Measurements from ENCODE around the gene VTI1A. TPM values are rescaled to one million over a fixed set of nuclear protein-coding genes. Genes with fewer than 3 reads are reported as not detected.
"Not testable (repeated sequence)": the region's sequence is repeated elsewhere in the genome, so short reads cannot be mapped to it uniquely, and the experiment has no call there.

The VTI1A gene
- total RNA-seq, 1 donor from 2014 or later = 21.1 TPM

DNA sequence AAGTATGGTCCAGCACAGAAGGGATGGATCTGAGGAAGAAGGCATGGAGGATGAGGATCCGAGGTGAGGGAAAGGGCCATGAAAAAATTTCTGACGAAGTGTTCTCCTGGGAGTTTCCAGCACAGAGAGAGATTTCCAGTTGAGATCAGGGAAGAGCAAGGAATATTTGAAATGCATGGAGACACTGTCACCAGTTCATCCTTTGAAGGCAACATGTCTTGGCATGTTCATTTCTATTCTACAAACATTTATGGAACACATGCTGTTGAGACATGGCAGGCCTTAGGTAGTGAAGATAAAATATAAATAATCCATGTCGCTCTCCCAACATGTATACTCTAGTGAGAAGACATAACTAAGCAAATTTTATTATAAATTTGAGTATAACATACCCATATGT is 269.1 kb downstream of the VTI1A start:
- DNase-seq (ENCODE audit: low read depth, low spot score) = no peak

- DNase-seq (ENCODE audit: low read depth, low spot score) = peak; percentile 26
These were observed 270.0 kb downstream of the VTI1A start for GRCh38 chr10:112716924-112717413.

DNA sequence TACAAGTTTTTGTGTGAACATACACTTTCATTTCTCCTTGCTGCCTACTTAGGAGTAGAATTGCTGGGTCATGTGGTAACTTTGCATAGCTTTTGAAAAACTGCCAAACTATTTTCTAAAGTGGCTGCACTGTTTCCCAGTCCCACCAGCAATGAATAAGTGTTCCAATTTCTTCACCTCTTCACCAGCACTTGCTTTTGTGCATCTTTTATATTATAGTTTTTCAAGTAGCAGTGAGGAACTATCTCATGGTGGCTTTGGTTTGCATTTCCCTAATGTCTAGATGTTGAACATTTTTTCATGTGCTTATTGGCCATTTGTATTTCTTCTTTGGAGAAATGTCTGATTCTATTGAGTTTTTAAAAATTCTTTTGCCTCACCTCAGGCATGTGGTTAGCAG is 273.2 kb downstream of the VTI1A start:
- DNase-seq (ENCODE audit: low read depth, low spot score) = no peak

DNA sequence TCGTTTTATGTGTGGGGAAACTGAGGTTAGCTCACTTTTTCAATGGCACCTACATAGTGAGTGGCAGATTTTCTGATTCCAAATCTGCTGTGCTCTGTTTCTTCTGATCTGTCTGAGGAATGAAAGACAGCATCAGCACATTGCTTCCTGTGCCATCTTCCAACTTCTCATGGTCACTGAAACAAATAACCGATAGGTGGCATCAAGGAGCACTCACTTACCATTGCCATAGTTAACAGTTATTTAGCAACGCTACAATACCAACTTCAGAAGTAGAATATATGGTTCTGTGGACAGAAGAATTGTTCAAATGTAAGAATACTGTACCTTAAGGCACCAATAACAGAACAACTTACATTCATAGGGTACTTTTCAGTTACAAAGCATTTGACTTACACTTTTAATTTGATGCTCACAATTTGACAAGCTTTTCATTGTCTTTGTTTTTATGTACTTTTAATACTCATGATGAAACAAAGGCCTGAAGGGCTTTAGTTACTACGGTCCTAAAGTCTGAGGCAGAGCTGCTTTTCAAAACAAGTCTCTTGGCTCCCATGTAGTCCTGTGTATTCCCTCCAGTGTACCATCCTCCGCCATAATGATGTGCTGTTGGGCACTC is 274.2 kb downstream of the VTI1A start:
- DNase-seq (ENCODE audit: low read depth, low spot score) = no peak

DNA sequence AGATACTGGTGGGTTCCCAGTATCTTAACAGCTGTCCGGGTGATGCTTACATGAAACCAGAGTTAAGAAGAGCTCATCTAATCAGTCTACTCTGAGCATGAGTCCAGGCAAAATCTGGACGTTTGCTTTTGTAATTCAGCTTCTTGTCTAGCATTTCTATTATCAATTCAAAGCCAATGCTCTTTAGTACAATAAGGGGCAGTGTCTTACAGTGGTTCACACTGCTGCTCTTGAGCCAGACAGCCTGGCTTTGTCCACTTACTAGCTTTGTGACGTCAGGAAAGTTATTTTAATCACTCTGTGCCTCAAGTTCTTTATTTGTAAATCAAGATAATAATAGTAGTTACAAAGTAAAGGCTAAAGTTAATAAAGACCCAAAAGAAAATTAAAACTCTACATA is 275.7 kb downstream of the VTI1A start:
- no peak for DNase-seq (ENCODE audit: low read depth, low spot score)

- no peak for DNase-seq (ENCODE audit: low read depth, low spot score)
These were observed 276.9 kb downstream of the VTI1A start for GRCh38 chr10:112723876-112724275.

DNA sequence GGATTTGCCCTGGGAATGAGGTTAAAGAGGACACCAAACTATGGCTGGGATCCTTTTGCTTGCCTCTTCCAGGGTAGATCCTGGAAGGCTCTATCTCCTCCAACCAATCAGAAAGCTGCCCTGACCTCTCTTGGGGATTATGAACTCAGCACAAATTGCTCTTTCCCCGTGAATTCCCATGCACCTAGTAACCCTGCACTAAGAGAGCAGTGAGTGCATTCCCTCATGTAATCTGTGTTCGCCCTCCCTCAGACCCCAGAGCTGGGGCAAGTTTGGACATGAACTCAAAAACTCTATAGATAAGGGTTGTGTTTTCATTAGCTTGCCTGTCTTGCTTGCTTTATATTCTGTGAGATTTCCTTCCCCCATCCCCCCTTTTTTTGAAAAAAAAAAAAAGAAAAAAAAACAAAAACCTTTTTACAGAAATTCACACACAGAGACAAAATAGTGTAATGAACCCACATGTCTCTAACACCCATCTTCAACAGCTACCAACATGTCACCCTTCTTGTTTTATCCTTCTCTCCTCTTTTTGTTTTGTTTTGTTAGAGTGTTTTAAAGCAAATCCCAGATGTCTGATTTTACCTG is 277.5 kb downstream of the VTI1A start:
- no peak for DNase-seq (ENCODE audit: low read depth, low spot score)

GRCh38 chr10:112728118-112728883 is 281.3 kb downstream of the VTI1A start:
- DNase-seq (ENCODE audit: low read depth, low spot score) = no peak

GRCh38 chr10:112728997-112729396 is 282.0 kb downstream of the VTI1A start:
- DNase-seq (ENCODE audit: low read depth, low spot score) = no peak

DNA sequence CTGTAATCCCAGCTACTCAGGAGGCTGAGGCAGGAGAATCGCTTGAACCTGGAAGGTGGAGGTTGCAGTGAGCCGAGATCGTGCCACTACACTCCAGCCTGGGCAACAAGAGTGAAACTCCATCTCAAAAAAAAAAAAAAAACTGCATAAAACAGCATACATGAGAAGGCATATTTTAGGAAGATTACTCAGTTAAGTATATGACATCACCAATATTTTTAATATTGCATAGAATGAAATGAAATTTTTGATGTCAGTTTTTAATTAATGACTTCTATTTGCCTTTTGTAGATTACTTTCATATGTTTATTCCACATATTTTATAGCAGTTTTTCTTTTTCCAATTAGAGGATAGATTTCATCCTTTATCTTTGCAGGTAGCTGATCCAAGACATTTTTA is 284.4 kb downstream of the VTI1A start:
- not testable (repeated sequence) for DNase-seq (ENCODE audit: low read depth, low spot score)

- no peak for DNase-seq (ENCODE audit: low read depth, low spot score)
These were observed 285.4 kb downstream of the VTI1A start for GRCh38 chr10:112732277-112732921.

DNA sequence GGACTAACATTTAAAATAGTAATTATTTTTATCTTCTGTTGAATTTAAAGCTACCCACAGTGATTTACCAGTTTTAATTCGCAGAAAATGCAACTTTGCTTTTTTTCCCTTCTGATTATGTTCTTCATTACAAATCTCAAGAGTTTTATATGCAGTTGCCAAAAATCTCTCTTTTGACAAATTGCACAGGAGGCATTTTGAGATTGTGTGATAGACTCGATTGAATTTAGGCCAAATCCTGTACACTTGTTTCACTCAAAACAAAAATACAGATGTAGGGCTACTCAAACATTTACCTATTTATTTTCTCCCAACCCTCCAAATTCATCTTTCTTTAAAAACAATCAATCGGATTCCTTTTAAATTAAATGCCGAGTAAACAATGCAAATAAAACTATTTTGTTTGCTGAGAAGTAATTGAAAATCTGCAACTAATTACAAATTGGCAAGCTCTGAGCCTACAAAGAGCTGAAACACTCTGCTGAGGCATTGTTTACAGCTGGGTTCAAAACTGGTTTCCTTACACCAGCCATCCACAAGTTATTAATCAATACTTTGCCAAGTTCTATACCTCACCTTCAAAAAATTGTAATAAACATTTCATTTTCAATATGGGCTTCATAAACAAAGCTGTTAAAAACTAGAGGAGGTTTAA is 288.2 kb downstream of the VTI1A start:
- no peak for DNase-seq (ENCODE audit: low read depth, low spot score)

DNA sequence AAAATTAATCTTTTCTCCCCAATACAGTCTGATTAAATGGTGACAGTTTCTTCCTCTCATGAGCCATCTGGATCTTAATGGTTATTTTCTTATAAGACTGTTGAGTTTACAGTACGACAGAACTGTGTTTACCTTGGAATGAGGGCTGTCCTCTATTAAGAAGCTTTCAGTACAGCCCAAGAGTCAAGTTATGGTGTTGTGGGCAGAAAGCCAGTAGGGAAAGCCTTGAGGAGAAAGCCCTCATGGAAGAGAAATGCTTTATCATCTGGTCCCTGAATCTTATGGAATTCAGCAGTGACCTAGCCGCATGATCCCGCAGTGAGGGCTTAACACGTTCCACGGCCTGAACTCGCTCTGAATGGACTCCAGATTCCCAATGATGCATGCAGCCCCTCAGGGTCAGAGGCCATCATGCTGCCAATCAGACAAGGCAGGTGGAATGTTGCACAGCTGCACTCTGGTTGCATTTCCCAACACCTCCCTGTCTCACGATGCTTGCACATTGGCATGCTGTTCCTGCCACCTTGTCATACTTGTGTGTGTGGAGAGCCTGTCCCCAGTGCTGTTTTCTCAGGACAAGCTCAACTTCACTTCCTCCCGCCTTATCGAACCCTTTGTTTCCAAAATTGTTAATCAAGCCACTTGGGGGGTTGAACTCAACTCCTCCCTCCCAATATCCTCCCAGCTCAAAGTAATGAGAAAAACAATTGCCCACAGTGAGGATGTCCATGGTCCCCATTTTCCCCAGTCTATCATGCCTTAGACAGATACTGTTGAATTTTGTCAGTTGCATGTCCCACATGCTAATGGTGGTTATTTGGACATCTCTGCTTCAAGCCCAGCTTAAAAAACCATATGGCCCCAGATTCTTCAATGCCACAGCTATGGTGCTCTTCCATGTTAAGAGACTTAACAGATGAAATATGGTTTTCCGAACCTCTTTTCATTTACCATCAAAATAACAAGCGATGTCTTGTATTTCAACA is 291.9 kb downstream of the VTI1A start:
- DNase-seq (ENCODE audit: low read depth, low spot score) = no peak

DNA sequence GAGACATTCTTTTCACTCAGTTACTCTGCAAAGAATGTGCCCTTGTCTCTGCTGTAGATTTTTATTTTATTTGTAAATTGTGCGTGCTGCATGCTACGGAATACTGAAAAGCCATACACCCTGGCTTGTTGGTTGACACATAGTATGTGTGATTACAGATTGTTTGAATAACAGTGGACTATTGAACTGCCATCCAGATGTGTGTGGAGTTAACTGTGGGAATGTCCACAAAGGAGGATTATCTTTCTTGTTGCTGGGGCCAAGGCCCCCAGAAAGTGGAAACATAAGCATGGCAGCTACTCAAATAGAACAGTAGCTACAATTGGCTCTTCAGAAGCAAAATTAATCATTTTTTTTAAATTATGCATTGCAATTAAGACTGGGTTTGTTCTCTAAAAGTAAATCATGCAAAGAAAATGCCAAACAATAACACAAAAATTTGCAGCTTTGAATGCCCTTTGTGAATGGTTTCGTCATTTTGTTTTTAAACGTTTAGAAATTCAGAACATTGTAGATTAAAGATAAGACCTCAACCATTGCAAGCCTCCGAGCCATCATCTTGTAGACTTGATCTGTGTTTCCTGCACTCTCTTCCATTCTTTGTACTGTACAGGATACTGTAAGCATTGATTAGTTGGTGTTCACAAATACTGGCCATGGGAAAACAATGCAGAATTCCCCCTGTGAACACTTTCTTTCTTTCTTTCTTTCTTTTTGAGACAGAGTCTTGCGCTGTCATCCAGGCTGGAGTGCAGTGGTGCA is 292.8 kb downstream of the VTI1A start:
- DNase-seq (ENCODE audit: low read depth, low spot score) = no peak

GRCh38 chr10:112741830-112742402 is 294.9 kb downstream of the VTI1A start:
- peak; percentile 5 for DNase-seq (ENCODE audit: low read depth, low spot score)

DNA sequence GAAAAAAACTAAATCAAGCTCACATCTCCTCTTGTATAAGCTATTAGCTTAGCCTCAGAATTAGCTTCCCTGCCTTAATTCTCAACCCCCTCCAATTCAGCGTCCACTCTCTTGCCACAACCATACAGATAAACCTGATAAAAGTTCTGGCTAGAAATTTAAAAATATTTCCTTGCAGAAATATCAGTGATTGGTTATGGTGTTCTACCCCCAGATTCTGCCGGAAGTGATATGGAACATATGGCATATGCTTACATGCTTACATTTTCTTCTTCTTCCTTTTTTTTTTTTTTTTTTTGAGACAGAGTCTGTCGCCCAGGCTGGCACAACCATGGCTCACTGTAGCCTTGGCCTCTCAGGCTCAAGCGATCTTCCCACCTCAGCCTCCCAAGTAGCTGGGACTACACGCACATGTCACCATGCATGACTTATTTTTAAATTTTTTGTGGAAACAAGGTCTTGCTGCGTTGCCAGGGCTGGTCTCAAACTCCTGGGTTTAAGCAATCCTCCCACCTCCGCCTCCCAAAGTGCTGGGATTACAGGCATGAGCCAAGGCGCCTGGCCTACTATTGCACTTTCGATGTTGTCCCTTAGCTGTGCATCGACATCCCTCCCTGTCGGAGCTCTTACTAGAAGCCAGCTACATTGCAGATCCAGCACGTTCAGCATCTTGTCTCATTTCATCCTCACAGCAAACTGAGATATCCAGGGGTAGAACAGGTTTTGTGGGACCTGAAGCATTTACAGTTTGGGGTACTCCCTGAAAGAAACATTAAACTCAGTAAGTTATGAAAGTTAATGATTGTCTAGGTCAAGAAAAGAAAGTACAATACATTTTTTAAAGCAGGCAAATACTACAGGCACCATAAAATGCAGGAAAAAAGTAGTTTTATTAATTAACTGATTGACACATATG is 297.4 kb downstream of the VTI1A start:
- DNase-seq (ENCODE audit: low read depth, low spot score) = no peak

DNA sequence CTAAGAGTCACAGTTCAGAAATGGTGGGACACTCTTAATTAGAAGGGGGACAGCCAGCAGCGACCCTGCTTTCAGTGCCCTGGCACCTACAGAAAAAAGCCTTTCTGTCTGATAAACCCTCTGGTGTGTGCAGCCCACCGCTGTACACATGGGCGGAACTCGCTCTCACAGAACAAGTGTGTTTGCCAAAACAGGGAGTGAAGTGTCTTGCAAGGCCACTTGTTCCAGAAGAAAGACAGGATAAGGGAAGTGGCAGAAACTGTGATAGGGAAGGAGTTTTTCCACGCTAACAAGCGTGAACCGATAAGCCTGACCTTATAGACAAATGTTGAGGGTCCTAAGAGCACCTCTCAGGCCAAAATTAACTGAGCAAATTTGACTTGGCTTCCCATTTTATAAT is 299.3 kb downstream of the VTI1A start:
- no peak for DNase-seq (ENCODE audit: low read depth, low spot score)

All from pulmonary artery endothelial cell (primary cell).